Thyroid gland (tissue), 4 donors: Measurements from ENCODE around the gene CCSER1. TPM values are rescaled to one million over a fixed set of nuclear protein-coding genes. Genes with fewer than 3 reads are reported as not detected.
"Not testable (repeated sequence)": the region's sequence is repeated elsewhere in the genome, so short reads cannot be mapped to it uniquely, and the experiment has no call there.

ENCODE experiments used
- DNase-seq, 2 donors: peaks; one replicate each; pipeline ENCODE4 v3.0.0-alpha.2; 2019
- H3K27ac ChIP-seq, 3 donors: fragments of 200-600 bp; sonication (generic); 1 replicate in 2 of 3; 2 replicates in 1 of 3; pipeline ENCODE4 v1.5.1; 2016 to 2019; ENCODE audit warnings: mild to moderate bottlenecking in 1 of 3, moderate library complexity in 1 of 3
- H3K27me3 ChIP-seq: fragments of 200-600 bp; sonication (generic); one replicate; pipeline ENCODE4 v1.5.1; 2019
- H3K36me3 ChIP-seq, 2 donors: fragments of 200-600 bp; sonication (generic); one replicate each; pipeline ENCODE4 v1.5.1; 2016 to 2019
- H3K4me1 ChIP-seq, 2 donors: fragments of 200-600 bp; sonication (generic); one replicate each; pipeline ENCODE4 v1.5.1; 2017 to 2019
- H3K4me3 ChIP-seq, 3 donors: fragments of 200-600 bp; sonication (generic); replicated peaks in 1 of 3; 1 replicate in 2 of 3; 2 replicates in 1 of 3; pipeline ENCODE4 v1.5.1; 2016; ENCODE audit warnings: mild to moderate bottlenecking in 1 of 3
- H3K9me3 ChIP-seq: fragments of 200-600 bp; sonication (generic); one replicate; pipeline ENCODE4 v1.5.1; 2017
- POLR2A ChIP-seq, 2 donors: fragments of 450-650 bp; IDR thresholded peaks; one replicate each; pipeline ENCODE4 v1.6.1; 2017; ENCODE audit warnings: antibody characterized with exemption in 2 of 2, mild to moderate bottlenecking in 2 of 2, moderate library complexity in 1 of 2
- WGBS, 2 donors: methylation state at CpG; one replicate each; pipeline ENCODE4 v1.1.5; 2017; 5-methylcytosine and 5-hydroxymethylcytosine counted together
- intact Hi-C: fragments of 100-400 bp; cut with DNase I; formaldehyde crosslinking; loops from one replicate; pipeline ENCODE4 v1.15.1; 2023
- total RNA-seq, 4 donors: library from RNA; depleted of rRNA; stranded (reverse); fragments of >200 nt; gene quantifications; one replicate each; pipeline ENCODE4 v1.2.3, GENCODE V29; 2016
- TF ChIP-seq, protein P1 (sequence below), 6 experiments: fragments of 200-600 bp in 3 of 6; fragments of 450-650 bp in 3 of 6; sonication (generic) in 3 of 6; IDR thresholded peaks; one replicate each; pipeline ENCODE4 v1.5.1; 2016 to 2019; ENCODE audit warnings: antibody characterized with exemption in 6 of 6, mild to moderate bottlenecking in 2 of 6, inconsistent platforms in 1 of 6, moderate library complexity in 1 of 6

The CCSER1 gene
- total RNA-seq, 4 donors from 2014 or later: 37.7 to 52.3 (median 43.3) TPM

DNA sequence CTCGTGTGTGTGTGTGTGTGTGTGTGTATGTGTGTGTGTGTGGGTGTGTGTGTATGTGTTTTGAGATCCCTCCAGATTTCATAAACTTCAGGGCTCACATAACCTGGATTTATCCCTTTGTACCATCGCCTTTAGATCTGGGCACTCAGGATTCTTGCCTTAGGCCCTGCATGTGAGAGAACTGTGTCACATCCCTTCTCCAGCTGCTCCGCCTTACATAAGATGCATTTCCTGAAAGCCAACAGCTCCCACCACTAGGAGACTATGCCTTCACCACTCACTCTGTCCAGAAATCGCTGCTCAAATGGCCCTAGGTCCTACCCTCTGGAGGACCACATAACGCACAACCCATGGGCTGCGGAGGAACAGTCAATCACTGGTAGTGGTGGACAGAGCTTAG is 348.8 kb downstream of the CCSER1 start:
- TF ChIP-seq POLR2A (IDR thresholded peaks at IDR 0.05): no peak
- TF ChIP-seq, protein P1, sequence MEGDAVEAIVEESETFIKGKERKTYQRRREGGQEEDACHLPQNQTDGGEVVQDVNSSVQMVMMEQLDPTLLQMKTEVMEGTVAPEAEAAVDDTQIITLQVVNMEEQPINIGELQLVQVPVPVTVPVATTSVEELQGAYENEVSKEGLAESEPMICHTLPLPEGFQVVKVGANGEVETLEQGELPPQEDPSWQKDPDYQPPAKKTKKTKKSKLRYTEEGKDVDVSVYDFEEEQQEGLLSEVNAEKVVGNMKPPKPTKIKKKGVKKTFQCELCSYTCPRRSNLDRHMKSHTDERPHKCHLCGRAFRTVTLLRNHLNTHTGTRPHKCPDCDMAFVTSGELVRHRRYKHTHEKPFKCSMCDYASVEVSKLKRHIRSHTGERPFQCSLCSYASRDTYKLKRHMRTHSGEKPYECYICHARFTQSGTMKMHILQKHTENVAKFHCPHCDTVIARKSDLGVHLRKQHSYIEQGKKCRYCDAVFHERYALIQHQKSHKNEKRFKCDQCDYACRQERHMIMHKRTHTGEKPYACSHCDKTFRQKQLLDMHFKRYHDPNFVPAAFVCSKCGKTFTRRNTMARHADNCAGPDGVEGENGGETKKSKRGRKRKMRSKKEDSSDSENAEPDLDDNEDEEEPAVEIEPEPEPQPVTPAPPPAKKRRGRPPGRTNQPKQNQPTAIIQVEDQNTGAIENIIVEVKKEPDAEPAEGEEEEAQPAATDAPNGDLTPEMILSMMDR (IDR thresholded peaks at IDR 0.05): no peak
- no peaks in the 10 kb centered on the region for H3K36me3 ChIP-seq
- H3K4me1 ChIP-seq: no peaks in the 10 kb centered on the region

DNA sequence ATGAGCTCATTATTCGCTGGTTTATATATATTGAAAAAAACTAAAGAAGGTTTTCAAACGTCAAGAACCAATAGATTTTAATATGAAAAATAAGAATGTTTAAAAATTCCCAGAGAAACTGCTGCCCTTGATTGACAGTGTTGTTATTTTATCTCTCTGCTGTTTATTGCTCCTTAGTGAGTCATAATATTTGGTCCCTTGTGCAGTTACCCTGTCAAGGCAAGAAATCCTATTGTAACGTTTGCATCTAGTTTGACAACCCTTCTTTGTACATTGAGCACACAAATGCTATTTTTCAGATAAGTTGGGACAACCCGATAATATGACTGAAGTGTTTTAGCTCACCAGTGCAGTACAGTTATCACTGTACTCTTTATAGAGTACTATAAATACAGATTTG is 349.4 kb downstream of the CCSER1 start:
- Histone ChIP-seq H3K9me3 (no peaks in the 10 kb centered on the region), H3K36me3 (no peaks in the 10 kb centered on the region), H3K27ac (no peak overlapping the region), H3K27me3 (no peaks in the 10 kb centered on the region), H3K4me3 (no peak overlapping the region), H3K4me1 (no peaks in the 10 kb centered on the region)
- DNase-seq: no peak
- 70 to 76% methylated on average over 4 of the region's 4 CpGs for WGBS, 2 donors
- TF ChIP-seq, protein P1 (IDR thresholded peaks at IDR 0.05): no peak
- no peak for TF ChIP-seq POLR2A (IDR thresholded peaks at IDR 0.05)
- intact Hi-C loops: no loop called here

More for the DNA sequence above, 348.8 kb downstream of the CCSER1 start:
- Histone ChIP-seq H3K27ac (no peak overlapping the region), H3K9me3 (no peaks in the 10 kb centered on the region), H3K27me3 (no peaks in the 10 kb centered on the region), H3K4me3 (no peak overlapping the region)
- 94% methylated on average over 6 of the region's 6 CpGs for WGBS, 2 donors
- intact Hi-C loops: no loop called here
- no peak for DNase-seq

DNA sequence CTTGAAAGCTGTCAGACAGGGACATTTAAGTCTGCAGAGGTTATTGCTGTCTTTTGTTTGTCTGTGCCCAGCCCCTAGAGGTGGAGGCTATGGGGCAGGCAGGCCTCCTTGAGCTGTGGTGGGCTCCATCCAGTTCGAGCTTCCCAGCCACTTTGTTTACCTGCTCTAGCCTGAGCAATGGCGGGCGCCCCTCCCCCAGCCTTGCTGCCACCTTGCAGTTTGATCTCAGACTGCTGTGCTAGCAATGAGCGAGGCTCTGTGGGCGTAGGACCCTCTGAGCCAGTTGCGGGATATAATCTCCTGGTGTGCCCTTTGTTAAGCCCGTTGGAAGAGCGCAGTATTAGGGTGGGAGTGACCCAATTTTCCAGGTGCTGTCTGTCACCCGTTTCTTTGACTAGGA is 357.7 kb downstream of the CCSER1 start:
- intact Hi-C loops, H3K9me3 ChIP-seq, H3K27ac ChIP-seq, H3K4me3 ChIP-seq, H3K4me1 ChIP-seq, H3K27me3 ChIP-seq, H3K36me3 ChIP-seq, DNase-seq: not testable (repeated sequence)
- WGBS, 2 donors: 96 to 98% methylated on average over 4 to 9 of the region's 9 CpGs

DNA sequence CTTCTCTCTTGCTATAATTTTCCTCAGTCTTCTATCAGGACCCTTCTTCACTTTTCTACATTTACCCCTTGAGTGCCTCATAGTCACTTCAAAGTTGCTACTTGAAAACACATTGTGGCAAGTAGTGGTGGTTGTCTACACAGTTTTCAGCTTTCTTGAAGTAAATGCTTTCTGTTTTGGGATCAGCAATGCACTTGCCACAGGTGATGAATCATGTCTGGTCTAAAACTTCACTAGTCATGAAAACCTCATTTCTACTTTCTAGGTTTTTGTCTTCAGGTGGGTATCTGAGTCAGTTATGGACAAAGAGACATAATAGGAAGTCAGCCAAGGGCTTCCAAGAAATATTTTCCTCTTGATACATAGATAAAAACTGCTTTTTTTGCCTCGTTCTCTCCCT is 359.2 kb downstream of the CCSER1 start:
- no peak overlapping the region for H3K27ac ChIP-seq
- no peak overlapping the region for H3K4me3 ChIP-seq
- WGBS, 2 donors: 81% methylated on average over 1 of the region's 1 CpG
- no peak for DNase-seq
- no peaks in the 10 kb centered on the region for H3K4me1 ChIP-seq
- no peaks in the 10 kb centered on the region for H3K9me3 ChIP-seq
- TF ChIP-seq, protein P1 (IDR thresholded peaks at IDR 0.05): no peak
- TF ChIP-seq POLR2A (IDR thresholded peaks at IDR 0.05): no peak
- no peaks in the 10 kb centered on the region for H3K36me3 ChIP-seq
- intact Hi-C loops: no loop called here
- H3K27me3 ChIP-seq: no peaks in the 10 kb centered on the region

DNA sequence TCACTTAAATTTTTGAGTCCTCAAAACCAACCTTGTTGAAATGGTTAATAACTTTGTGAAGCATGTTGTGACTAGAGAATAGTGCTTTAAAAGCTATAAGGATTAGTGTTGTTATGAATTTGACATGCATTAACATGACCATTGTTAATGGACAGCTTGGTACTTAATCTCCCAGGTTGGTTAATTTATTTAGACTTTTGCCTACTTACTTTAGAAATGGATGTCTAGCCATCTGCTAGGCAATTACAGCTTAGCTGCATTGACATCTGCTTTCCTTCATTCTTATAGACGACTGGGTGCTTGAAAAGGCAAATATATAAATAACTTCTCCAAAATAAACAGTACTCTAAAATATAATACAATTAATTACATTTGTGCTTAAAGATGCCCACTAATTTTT is 368.0 kb downstream of the CCSER1 start:
- Histone ChIP-seq H3K4me1 (peaks cover 0 to 4% of the 10 kb centered on the region in 2 donors), H3K27me3 (no peaks in the 10 kb centered on the region), H3K9me3 (no peaks in the 10 kb centered on the region), H3K27ac (no peak overlapping the region), H3K4me3 (no peak overlapping the region), H3K36me3 (no peaks in the 10 kb centered on the region)
- WGBS, 2 donors: 65 to 78% methylated on average over 1 of the region's 1 CpG
- no peak for DNase-seq
- intact Hi-C loops: no loop called here
- TF ChIP-seq, protein P1 (IDR thresholded peaks at IDR 0.05): no peak
- no peak for TF ChIP-seq POLR2A (IDR thresholded peaks at IDR 0.05)

DNA sequence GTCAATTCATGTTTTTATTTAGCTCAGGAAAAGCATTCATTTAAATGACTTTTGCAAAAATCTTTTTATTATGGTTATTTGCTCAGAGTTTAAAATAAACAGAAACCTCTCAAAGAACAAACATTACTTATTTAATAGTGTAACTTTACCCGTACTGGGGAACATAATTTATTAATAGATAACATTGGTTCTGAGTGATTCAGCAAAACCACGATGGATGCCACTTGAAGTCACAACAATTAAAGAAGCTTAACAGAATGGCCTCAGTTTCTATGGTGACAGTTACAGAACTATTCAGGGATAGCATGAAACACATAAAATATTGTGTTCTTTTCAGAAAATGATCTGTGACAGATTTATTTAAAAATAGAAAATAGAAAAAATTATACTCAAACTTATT is 368.7 kb downstream of the CCSER1 start:
- H3K4me3 ChIP-seq: no peak overlapping the region
- DNase-seq: no peak
- TF ChIP-seq POLR2A (IDR thresholded peaks at IDR 0.05): no peak
- TF ChIP-seq, protein P1 (IDR thresholded peaks at IDR 0.05): no peak
- intact Hi-C loops: no loop called here
- H3K4me1 ChIP-seq: peaks cover 0 to 4% of the 10 kb centered on the region in 2 donors
- no peaks in the 10 kb centered on the region for H3K36me3 ChIP-seq
- 60 to 73% methylated on average over 2 of the region's 2 CpGs for WGBS, 2 donors
- H3K27me3 ChIP-seq: no peaks in the 10 kb centered on the region
- no peaks in the 10 kb centered on the region for H3K9me3 ChIP-seq
- H3K27ac ChIP-seq: no peak overlapping the region
